Stimulated activated CD4-positive, alpha-beta T cell treated with anti-CD3 and anti-CD28 coated beads, Interleukin-1b, Interleukin-23, amount 100 ng/mL, for 4 hours (primary cell): Measurements from ENCODE around the gene LMNTD1.
"Not testable (repeated sequence)": the region's sequence is repeated elsewhere in the genome, so short reads cannot be mapped to it uniquely, and the experiment has no call there.

Experiments used
- DNase-seq, 2 donors: peaks; one replicate each; pipeline ENCODE4 v3.0.0-alpha.2; 2020; ENCODE audit warnings: low read depth in 2 of 2

LMNTD1 gene

GRCh38 chr12:25433024-25433423 is 120.1 kb downstream of the LMNTD1 start:
- no peak for DNase-seq

DNA sequence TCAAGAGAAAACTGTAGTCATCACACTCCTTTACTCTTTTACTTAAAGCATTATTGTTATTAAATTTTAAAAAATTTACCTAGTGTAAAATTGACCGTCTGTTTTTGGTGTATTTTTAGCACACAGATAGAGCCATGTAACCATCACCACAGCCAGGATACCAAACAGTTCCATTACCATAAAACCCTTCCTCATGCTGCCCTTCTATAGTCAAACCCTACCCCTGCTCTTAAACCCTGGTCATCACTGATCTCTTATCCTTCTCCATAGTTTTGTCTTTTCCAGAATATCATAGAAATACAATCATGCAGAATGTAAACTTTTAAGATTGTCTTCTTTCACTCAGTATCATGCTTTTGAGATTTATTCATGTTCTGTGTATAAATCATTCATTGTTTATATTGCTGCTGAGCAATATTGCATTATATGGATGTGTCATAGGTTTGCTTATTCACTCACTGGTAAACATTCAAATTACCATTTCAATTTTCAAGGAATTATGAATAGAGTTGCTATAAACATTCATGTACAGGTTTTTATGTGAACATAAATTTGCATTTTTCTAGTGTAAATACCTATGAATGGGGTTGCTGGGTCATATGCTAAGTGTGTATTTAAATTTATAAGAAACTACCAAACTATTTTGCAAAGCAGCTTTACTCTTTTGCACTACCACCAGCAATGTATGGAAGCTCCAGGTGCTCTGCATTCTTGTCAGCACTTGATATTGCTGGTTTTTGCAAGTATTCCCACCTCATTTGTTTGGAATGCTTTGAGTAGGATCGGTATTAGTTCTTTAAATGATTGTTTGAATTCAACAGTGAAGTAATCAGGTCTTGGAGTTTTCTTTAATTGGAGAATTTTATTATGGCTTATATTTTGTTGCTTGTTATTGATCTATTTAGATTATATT is 125.5 kb downstream of the LMNTD1 start:
- DNase-seq = no peak

DNA sequence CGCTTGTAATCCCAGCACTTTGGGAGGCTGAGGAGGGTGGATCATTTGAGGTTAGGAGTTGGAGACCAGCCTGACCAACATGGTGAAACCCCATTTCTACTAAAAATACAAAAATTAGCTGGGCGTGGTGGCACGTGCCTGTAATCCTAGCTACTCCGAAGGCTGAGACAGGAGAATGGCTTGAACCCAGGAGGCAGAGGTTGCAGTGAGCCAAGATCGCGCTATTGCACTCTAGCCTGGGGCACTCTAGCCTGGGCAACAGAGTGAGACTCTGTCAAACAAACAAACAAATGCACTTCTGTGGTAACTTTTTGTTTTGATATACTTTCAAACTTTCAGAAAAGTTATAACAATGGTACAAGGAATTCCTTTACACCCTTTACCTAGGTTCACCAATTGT is 126.3 kb downstream of the LMNTD1 start:
- DNase-seq = not testable (repeated sequence)
